H9 (cell line): Measurements from ENCODE around the gene UBAC1. TPM values are rescaled to one million over a fixed set of nuclear protein-coding genes. Genes with fewer than 3 reads are reported as not detected.

Experiments used
- DNase-seq: peaks from one replicate; pipeline ENCODE4 v3.0.0-alpha.2; 2017
- H2AFZ ChIP-seq: one replicate; pipeline ENCODE4 v1.6.1; 2013; ENCODE audit warnings: mild to moderate bottlenecking, low read length, control low read depth, moderate library complexity
- H2AK5ac ChIP-seq: 2 replicates; pipeline ENCODE4 v1.6.1; 2013; ENCODE audit warnings: low read length, control low read depth, mixed read lengths; ENCODE audit not compliant: insufficient read length
- H2BK120ac ChIP-seq: one replicate; pipeline ENCODE4 v1.6.1; 2013; ENCODE audit warnings: low read depth, mild to moderate bottlenecking, low read length, control low read depth, inconsistent platforms; ENCODE audit not compliant: poor library complexity, severe bottlenecking
- H2BK12ac ChIP-seq: 2 replicates; pipeline ENCODE4 v1.6.1; 2013; ENCODE audit warnings: low read length, control low read depth, mixed read lengths, low read depth; ENCODE audit not compliant: insufficient read length
- H2BK15ac ChIP-seq: 2 replicates; pipeline ENCODE4 v1.6.1; 2013; ENCODE audit warnings: low read depth, low read length, control low read depth
- H2BK20ac ChIP-seq: one replicate; pipeline ENCODE4 v1.6.1; 2013; ENCODE audit warnings: low read depth, mild to moderate bottlenecking, low read length, control low read depth, inconsistent platforms; ENCODE audit not compliant: poor library complexity, severe bottlenecking
- H2BK5ac ChIP-seq: 2 replicates; pipeline ENCODE4 v1.6.1; 2013; ENCODE audit warnings: low read length, control low read depth, mixed read lengths; ENCODE audit not compliant: insufficient read length
- H3K14ac ChIP-seq: 2 replicates; pipeline ENCODE4 v1.6.1; 2013; ENCODE audit warnings: low read length, control low read depth; ENCODE audit not compliant: insufficient read depth
- H3K18ac ChIP-seq: 2 replicates; pipeline ENCODE4 v1.6.1; 2013; ENCODE audit warnings: low read depth, mild to moderate bottlenecking, mixed read lengths, low read length, control low read depth; ENCODE audit not compliant: insufficient read length
- H3K23ac ChIP-seq: 2 replicates; pipeline ENCODE4 v1.6.1; 2013; ENCODE audit warnings: low read length, control low read depth, mixed read lengths, low read depth; ENCODE audit not compliant: insufficient read length
- H3K23me2 ChIP-seq: 2 replicates; pipeline ENCODE4 v1.6.1; 2013; ENCODE audit warnings: low read depth, mild to moderate bottlenecking, mixed read lengths, low read length, control low read depth; ENCODE audit not compliant: insufficient read length, poor library complexity, severe bottlenecking
- H3K27ac ChIP-seq: 2 replicates; pipeline ENCODE4 v1.5.1; 2013; ENCODE audit warnings: low read length, control low read depth, mixed read lengths, low read depth; ENCODE audit not compliant: insufficient read length
- H3K27me3 ChIP-seq: 2 replicates; pipeline ENCODE4 v1.6.1; 2013; ENCODE audit warnings: low read length, control low read depth, inconsistent platforms; ENCODE audit not compliant: insufficient read depth
- H3K4ac ChIP-seq: 2 replicates; pipeline ENCODE4 v1.6.1; 2013; ENCODE audit warnings: low read depth, mild to moderate bottlenecking, control low read depth, inconsistent platforms, low read length, moderate library complexity
- H3K4me1 ChIP-seq: 2 replicates; pipeline ENCODE4 v1.6.1; 2013; ENCODE audit warnings: low read length, control low read depth, inconsistent platforms; ENCODE audit not compliant: insufficient read depth
- H3K4me2 ChIP-seq: 2 replicates; pipeline ENCODE4 v1.6.1; 2013; ENCODE audit warnings: low read length, control low read depth, mixed read lengths; ENCODE audit not compliant: insufficient read length, insufficient read depth
- H3K56ac ChIP-seq: 2 replicates; pipeline ENCODE4 v1.6.1; 2013; ENCODE audit warnings: low read depth, mild to moderate bottlenecking, mixed read lengths, low read length, control low read depth; ENCODE audit not compliant: insufficient read length
- H3K79me1 ChIP-seq: 2 replicates; pipeline ENCODE4 v1.6.1; 2013; ENCODE audit warnings: low read depth, mild to moderate bottlenecking, moderate library complexity, low read length, control low read depth, inconsistent platforms; ENCODE audit not compliant: insufficient read depth, poor library complexity, severe bottlenecking
- H3K79me2 ChIP-seq: 2 replicates; pipeline ENCODE4 v1.6.1; 2013; ENCODE audit warnings: low read length, control low read depth, inconsistent platforms; ENCODE audit not compliant: insufficient read depth
- H3K9ac ChIP-seq: 2 replicates; pipeline ENCODE4 v1.6.1; 2013; ENCODE audit warnings: low read length, control low read depth, mixed read lengths; ENCODE audit not compliant: insufficient read length; ENCODE audit errors: extremely low read depth
- H3K9me3 ChIP-seq: one replicate; pipeline ENCODE4 v1.6.1; 2013; ENCODE audit warnings: low read depth, low read length, inconsistent platforms; ENCODE audit not compliant: control insufficient read depth
- H3T11ph ChIP-seq: one replicate; pipeline ENCODE4 v1.6.1; 2013; ENCODE audit warnings: mild to moderate bottlenecking, low read length, control low read depth, inconsistent platforms
- H4K20me1 ChIP-seq: one replicate; pipeline ENCODE4 v1.6.1; 2013; ENCODE audit not compliant: control insufficient read depth, insufficient read length, insufficient read depth
- H4K5ac ChIP-seq: 2 replicates; pipeline ENCODE4 v1.6.1; 2013; ENCODE audit warnings: low read depth, mild to moderate bottlenecking, mixed read lengths, low read length, control low read depth; ENCODE audit not compliant: insufficient read length
- H4K8ac ChIP-seq: replicated peaks from 2 replicates; pipeline ENCODE4 v1.6.1; 2013; ENCODE audit warnings: low read length, control low read depth, mixed read lengths, low read depth; ENCODE audit not compliant: insufficient read length
- H4K91ac ChIP-seq: 2 replicates; pipeline ENCODE4 v1.6.1; 2013; ENCODE audit warnings: low read depth, mild to moderate bottlenecking, moderate library complexity, mixed read lengths, low read length, control low read depth; ENCODE audit not compliant: insufficient read length
- H3K27ac Mint-ChIP-seq, 3 experiments: 2 replicates in 2 of 3; 3 replicates in 1 of 3; pipeline ENCODE4 v1.8.0; 2020 to 2021; ENCODE audit warnings: mixed read lengths in 3 of 3, mild to moderate bottlenecking in 1 of 3, moderate library complexity in 1 of 3
- H3K27me3 Mint-ChIP-seq: 2 replicates; pipeline ENCODE4 v1.8.0; 2021; ENCODE audit warnings: low read depth, mild to moderate bottlenecking, moderate library complexity, mixed read lengths
- H3K36me3 Mint-ChIP-seq, 3 experiments: 2 replicates in 2 of 3; 3 replicates in 1 of 3; pipeline ENCODE4 v1.8.0; 2020 to 2021; ENCODE audit warnings: low read depth in 3 of 3, mixed read lengths in 3 of 3; ENCODE audit not compliant: insufficient read depth in 1 of 3
- H3K4me1 Mint-ChIP-seq, 2 experiments: 2 replicates each; pipeline ENCODE4 v1.8.0; 2020; ENCODE audit warnings: mixed read lengths in 2 of 2
- H3K4me3 Mint-ChIP-seq, 2 experiments: 2 replicates in 1 of 2; 3 replicates in 1 of 2; pipeline ENCODE4 v1.8.0; 2020 to 2021; ENCODE audit warnings: mild to moderate bottlenecking in 2 of 2, mixed read lengths in 2 of 2, moderate library complexity in 1 of 2
- H3K9me3 Mint-ChIP-seq, 2 experiments: 2 replicates in 1 of 2; 3 replicates in 1 of 2; pipeline ENCODE4 v1.8.0; 2020; ENCODE audit warnings: mild to moderate bottlenecking in 2 of 2, mixed read lengths in 2 of 2, moderate library complexity in 1 of 2
- WGBS: extraction: QIAGEN DNeasy Blood & Tissue Kit; methylation state at CpG from one replicate; pipeline ENCODE4 v1.1.7; 2013; ENCODE audit warnings: missing lambda C conversion rate, low lambda C conversion rate, mixed read lengths; ENCODE audit not compliant: insufficient read length; ENCODE audit errors: extremely low coverage; 5-methylcytosine and 5-hydroxymethylcytosine counted together
- total RNA-seq: library from RNA; stranded (reverse); gene quantifications from 2 replicates; pipeline ENCODE4 v1.2.1, GENCODE V29; 2021
- TF ChIP-seq, protein P1 (sequence below): fragments of 200-600 bp; sonication (generic); conservative IDR thresholded peaks from 3 replicates; pipeline ENCODE4 v1.8.0; 2021; ENCODE audit warnings: antibody characterized with exemption, mild to moderate bottlenecking

The UBAC1 gene
- total RNA-seq, 1 experiment from 2014 or later, result 47.5 TPM

- Histone ChIP-seq H3K4ac (no peak overlapping the region), H3K18ac (no peak overlapping the region), H3K79me2 (no peaks in the 10 kb centered on the region), H3K4me1 (no peaks in the 10 kb centered on the region; the same call in 1 of the 2 replicates), H4K8ac (no peak overlapping the region), H2BK15ac (no peak overlapping the region), H3K9me3 (no peaks in the 10 kb centered on the region), H3K56ac (no peak overlapping the region), H3K27me3 (no peaks in the 10 kb centered on the region), H3K14ac (peak overlapping the region; percentile 32; the same call in 1 of the 2 replicates), H2BK5ac (no peak overlapping the region), H2BK20ac (no peak overlapping the region), H4K91ac (no peak overlapping the region), H3K4me2 (no peak overlapping the region), H2AK5ac (no peak overlapping the region), H2BK120ac (no peak overlapping the region), H4K20me1 (no peaks in the 10 kb centered on the region), H2AFZ (no peak overlapping the region), H2BK12ac (no peak overlapping the region), H4K5ac (no peak overlapping the region), H3K27ac (no peak overlapping the region), H3K9ac (no peak overlapping the region), H3K23me2 (no peaks in the 10 kb centered on the region), H3T11ph (no peak overlapping the region), H3K23ac (no peak overlapping the region), H3K79me1 (no peaks in the 10 kb centered on the region)
- H3K36me3 Mint-ChIP-seq, result peaks cover 0 to 4% (median under 1%) of the 10 kb centered on the region in 3 experiments; a peak in 1 of 7 replicates
- H3K27ac Mint-ChIP-seq, result no peak overlapping the region
- H3K4me3 Mint-ChIP-seq, result no peak overlapping the region
- TF ChIP-seq, protein P1, sequence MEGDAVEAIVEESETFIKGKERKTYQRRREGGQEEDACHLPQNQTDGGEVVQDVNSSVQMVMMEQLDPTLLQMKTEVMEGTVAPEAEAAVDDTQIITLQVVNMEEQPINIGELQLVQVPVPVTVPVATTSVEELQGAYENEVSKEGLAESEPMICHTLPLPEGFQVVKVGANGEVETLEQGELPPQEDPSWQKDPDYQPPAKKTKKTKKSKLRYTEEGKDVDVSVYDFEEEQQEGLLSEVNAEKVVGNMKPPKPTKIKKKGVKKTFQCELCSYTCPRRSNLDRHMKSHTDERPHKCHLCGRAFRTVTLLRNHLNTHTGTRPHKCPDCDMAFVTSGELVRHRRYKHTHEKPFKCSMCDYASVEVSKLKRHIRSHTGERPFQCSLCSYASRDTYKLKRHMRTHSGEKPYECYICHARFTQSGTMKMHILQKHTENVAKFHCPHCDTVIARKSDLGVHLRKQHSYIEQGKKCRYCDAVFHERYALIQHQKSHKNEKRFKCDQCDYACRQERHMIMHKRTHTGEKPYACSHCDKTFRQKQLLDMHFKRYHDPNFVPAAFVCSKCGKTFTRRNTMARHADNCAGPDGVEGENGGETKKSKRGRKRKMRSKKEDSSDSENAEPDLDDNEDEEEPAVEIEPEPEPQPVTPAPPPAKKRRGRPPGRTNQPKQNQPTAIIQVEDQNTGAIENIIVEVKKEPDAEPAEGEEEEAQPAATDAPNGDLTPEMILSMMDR, result no peak
- H3K9me3 Mint-ChIP-seq, result no peaks in the 10 kb centered on the region; a peak in 1 of 5 replicates
- no peaks in the 10 kb centered on the region for H3K27me3 Mint-ChIP-seq
- no peak for DNase-seq
- no CpG with 5 or more reads among the region's 16 CpGs for WGBS
- H3K4me1 Mint-ChIP-seq, result peaks cover 45 to 62% of the 10 kb centered on the region in 2 experiments
Observed at GRCh38 chr9:136009516-136009915, 48.3 kb upstream of the UBAC1 start.
